GM21360 (cell line): ENCODE results near the gene OR5V1.
"Not testable (repeated sequence)": the region's sequence is repeated elsewhere in the genome, so short reads cannot be mapped to it uniquely, and the experiment has no call there.

ENCODE experiments used
- ATAC-seq: cut with Tn5 transposase; IDR thresholded peaks from one replicate; pipeline ENCODE4 v1.9.1; 2021; ENCODE audit warnings: mild to moderate bottlenecking, moderate library complexity; ENCODE audit not compliant: unreplicated experiment

Gene OR5V1

GRCh38 chr6:29368765-29369164 lies at the start of gene OR5V1:
Gene OR5V1 (minus strand): TSS chr6:29368865. CDS start chr6:29356195, 12,670 bp downstream.
- ATAC-seq, result no peak

- no peak for ATAC-seq
These were observed 45.9 kb upstream of the OR5V1 start, which contains the start of gene OR12D1 for GRCh38 chr6:29414588-29414987. Gene OR12D1 (plus strand): TSS chr6:29414928.

- no peak for ATAC-seq
These were observed 35.1 kb upstream of the OR5V1 start for GRCh38 chr6:29403801-29404200.

- ATAC-seq, result no peak
These were observed 30.9 kb upstream of the OR5V1 start for GRCh38 chr6:29399525-29399924.

GRCh38 chr6:29395331-29395730 lies 26.7 kb upstream of the OR5V1 start, which contains the start of gene OR12D2:
Gene OR12D2 (plus strand): TSS chr6:29395631. CDS start chr6:29396700, 1,069 bp downstream.
- ATAC-seq, result no peak

GRCh38 chr6:29388533-29388932 lies 19.9 kb upstream of the OR5V1 start:
- no peak for ATAC-seq

GRCh38 chr6:29376003-29376402 lies 7.3 kb upstream of the OR5V1 start:
- ATAC-seq, result no peak

GRCh38 chr6:29375191-29375590 lies 6.5 kb upstream of the OR5V1 start, which contains the start of gene OR12D3:
Gene OR12D3 (minus strand): TSS chr6:29375291. CDS start chr6:29375287, 4 bp downstream.
- ATAC-seq, result no peak

GRCh38 chr6:29355603-29356002 lies 13.1 kb downstream of the OR5V1 start:
- ATAC-seq, result no peak

- ATAC-seq, result no peak
These were observed 13.7 kb downstream of the OR5V1 start for GRCh38 chr6:29354980-29355379.

- ATAC-seq, result not testable (repeated sequence)
These were observed 19.3 kb downstream of the OR5V1 start for GRCh38 chr6:29349348-29349747.

GRCh38 chr6:29345380-29345779 lies 23.3 kb downstream of the OR5V1 start:
- ATAC-seq, result no peak

GRCh38 chr6:29336269-29336668 lies 32.4 kb downstream of the OR5V1 start:
- no peak for ATAC-seq

- no peak for ATAC-seq
These were observed 36.0 kb downstream of the OR5V1 start for GRCh38 chr6:29332676-29333075.

- ATAC-seq, result no peak
These were observed 42.9 kb downstream of the OR5V1 start for GRCh38 chr6:29325777-29326176.

- ATAC-seq, result not testable (repeated sequence)
These were observed 45.3 kb downstream of the OR5V1 start for GRCh38 chr6:29323332-29323731.

GRCh38 chr6:29319931-29320330 lies 48.7 kb downstream of the OR5V1 start:
- ATAC-seq, result no peak
